Renal cortical epithelial cell (primary cell): ENCODE data around the gene TTC7B. TPM values are rescaled to one million over a fixed set of nuclear protein-coding genes. Genes with fewer than 3 reads are reported as not detected.
A peak's percentile ranks its signal among the peaks of the same experiment; 100 is the strongest.

Experiments used
- DNase-seq: peaks from one replicate; pipeline ENCODE4 v3.0.0-alpha.2; 2011; ENCODE audit warnings: low read depth
- total RNA-seq: library from RNA; depleted of rRNA; stranded (reverse); fragments of >200 nt; gene quantifications from 2 replicates; pipeline ENCODE4 v1.2.3, GENCODE V29; 2014

The TTC7B gene
- total RNA-seq, 1 donor from 2014 or later, result 27.1 TPM

DNA sequence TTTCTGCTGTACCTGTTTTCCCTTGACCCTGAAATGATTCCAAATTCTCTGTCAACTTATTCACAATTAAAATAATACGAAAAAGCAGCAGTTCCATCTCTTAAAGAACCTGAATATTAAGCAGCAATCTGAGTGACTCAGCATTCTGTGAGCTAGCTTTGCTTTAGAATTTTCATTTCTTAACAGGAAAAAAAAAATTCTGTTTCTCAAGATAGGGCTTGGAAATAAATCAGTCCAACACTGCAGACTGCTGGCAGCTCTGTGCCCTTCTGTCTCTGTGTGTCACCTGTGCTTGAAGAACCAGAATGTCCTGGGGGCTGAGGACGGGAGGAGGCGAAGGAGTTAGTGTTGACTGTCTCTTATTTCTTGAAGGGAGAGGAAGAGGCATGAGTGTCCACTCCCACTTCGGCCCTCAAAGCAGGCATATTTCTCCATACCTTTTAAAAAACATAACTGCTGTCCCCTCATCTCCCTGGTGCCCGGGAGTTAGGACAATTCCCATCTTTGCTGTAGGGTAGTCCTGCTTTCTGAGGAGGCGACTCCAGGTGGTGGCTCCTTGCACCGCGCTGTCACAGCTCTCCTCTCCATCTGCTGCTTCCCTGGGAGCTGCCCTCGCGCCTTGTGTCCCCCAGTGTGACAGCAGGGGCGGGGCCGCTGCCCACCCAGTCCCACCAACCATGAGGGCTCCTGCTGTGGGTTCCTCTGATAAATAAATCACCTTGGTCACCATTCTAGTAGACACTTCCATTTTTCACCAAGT is 216.3 kb downstream of the TTC7B start:
- DNase-seq, result peak; percentile 64

DNA sequence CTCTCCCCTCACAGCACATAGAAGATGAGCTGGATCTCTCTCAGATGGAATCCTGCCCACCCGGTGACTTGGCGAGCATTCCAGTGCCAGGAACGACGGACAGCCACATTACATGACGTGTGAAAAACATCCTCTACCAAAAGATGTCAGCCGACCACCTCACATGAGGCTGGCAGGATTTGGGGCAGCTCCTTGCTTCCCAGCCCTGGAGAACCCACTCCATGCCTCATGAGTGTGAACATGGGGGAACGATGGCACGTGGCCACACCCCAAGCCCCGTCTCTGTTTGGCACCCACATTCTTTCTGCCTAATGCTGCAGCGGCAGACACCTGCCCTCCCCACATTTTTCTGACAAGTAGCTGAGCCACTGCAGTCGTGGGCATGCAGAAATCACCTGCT is 216.9 kb downstream of the TTC7B start:
- no peak for DNase-seq

DNA sequence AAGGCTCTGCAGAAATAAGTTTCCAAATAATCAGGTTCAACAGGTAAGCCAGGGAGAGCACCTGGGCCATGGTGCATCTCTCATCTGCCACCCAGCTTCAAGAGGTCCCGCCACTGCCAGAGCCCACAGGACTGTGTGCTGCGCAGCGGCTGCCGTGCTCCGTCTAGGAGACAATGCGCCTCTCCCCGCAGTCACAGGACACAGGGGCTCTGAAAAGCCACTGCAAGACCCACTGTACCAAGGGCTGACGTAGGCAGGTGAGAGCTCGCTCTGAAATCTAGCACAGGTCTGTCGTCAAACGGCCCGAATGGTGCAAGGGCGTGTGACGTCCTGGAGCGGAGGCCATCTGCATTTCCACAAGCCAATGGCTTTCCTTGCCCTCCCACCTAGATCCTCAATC is 218.3 kb downstream of the TTC7B start:
- no peak for DNase-seq

DNA sequence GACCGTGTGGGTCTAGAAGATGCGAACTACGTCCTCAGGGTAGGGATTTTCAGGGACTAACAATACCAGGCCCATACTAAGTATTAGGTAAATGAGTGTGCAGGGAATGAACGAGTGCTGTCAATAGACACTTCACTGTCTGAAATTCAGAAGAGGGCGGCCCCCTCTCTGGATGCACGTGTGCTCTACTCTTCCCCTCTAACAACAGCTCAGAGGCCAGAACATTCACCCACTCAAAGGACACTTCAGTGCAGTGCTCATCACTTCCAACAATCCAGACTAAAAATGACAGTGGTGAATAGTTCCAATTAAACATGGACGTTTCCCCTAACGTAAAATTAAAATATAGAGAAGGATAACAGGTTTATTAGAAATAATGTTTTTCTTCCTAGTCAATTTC is 219.5 kb downstream of the TTC7B start:
- DNase-seq, result no peak

DNA sequence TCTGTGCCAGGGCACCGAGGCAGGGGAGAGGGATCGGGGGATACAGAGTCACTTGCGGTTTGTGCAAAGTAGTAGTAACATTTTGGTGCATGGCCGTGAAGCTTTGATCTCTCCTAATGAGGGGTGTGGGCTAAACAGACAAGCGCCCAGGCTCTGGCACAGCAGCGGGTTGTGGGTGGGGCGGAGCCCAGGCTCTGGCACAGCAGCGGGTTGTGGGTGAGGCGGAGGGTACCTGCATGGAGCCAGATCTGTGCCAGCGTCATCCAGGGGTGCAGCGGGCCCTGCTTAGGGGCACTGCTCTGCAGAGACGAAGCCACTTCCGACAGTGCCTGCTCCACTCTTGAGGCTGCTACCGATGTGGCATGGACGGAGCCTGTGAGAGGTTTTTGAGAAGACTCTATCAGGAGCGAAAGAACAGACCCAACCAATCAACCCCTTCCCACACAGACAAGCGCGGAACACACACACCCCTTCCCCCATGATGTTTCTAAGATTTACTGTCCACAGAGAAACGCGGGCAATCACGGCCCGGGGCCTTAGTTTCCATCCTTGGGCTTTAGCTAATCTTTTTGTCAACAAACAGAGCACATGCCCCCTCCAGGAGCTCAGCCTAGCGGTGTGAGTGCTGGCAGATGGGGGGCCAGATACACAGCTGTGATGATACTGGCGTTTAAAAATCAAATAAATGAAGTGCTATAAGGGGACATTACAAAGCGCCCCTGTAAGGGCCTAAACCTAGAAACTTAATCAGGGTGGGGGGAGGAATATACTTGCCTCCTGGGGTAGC is 222.8 kb downstream of the TTC7B start:
- DNase-seq, result no peak

DNA sequence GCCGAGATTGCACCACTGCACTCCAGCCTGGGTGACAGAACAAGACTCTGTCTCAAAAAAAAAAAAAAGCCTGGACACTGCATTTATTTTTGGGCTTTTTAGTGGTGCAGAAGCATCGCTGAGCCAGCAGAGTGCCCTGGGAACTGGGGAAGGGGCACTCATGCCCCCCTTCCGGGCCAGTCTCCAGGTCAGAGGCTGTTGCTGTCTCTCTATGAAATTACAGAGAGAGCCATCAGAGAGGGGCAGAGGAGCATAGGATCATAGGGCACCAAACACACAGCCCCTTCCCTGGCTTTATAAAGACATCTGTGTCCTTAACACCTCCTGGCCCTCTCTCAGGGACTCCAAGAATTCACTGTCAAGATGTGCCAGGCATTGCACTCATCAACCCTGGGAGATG is 223.6 kb downstream of the TTC7B start:
- no peak for DNase-seq

DNA sequence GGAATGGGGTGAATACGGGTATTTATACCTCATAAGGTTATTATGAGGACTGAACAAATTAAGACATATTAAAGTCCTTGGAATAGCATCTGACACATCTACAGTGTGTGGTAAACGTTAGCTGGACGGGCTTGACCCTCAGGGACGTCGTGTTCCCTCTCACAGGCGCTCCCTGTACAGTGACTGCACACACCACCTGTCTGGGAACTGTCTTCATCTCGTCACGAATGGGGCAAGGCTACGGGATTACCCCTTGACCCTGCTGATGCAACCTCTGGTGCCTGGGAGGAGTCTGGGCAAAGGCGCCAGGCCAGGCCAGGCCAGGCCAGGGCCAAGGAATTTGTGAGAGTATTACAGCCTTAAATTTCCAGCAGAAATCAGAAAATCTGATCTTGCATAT is 228.3 kb downstream of the TTC7B start:
- no peak for DNase-seq

DNA sequence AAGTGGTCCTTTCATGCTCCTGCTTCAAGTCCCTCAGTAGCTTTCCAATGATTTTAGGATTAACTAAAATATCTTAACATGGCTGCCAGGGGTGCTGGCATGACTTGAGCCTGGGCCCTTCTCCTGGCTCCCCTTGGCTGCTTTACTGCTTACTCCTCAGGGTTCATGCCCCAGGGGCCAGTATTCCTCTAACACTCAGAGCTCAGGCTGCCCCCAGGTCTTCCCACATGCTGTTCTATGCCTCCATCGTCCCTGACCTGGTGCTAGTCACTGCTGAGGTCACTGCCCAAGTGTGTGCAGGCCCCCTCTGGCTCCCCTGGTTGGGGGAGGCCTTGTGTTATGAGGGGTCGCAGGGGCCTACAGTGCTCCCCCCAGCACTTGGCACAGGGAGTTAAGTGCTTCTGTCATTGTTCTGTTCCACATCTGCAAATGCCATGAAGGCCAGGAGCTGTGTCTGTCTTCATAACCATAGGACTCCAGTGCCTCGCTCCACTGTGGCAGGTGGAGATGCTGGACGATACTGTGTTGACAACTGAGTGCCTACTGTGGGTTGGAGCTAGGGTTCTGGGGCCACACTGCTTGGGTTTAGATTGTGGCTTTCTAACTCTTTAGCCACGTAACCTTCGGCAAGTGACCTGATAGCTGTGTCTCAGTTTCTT is 228.8 kb downstream of the TTC7B start:
- DNase-seq, result no peak

DNA sequence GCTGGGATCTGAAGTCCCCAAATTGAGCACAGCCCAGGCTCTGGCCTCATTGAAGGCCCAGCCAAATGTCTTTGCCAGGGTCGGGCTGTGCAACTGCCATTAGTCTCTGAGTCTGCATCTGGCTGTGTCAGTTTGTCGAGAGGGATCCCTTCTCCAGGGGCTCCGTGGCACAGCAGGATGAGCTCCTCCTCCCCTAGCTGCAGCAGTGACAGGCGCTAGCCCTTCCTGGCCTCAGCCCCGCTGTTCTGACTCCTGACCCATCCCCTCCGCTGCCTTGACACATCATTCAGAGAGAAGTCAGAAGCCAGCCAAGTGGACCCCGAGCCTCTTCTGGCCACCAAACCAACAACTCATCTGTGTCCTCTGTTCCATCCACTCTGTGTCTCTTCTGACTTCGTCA is 231.1 kb downstream of the TTC7B start:
- DNase-seq, result no peak

DNA sequence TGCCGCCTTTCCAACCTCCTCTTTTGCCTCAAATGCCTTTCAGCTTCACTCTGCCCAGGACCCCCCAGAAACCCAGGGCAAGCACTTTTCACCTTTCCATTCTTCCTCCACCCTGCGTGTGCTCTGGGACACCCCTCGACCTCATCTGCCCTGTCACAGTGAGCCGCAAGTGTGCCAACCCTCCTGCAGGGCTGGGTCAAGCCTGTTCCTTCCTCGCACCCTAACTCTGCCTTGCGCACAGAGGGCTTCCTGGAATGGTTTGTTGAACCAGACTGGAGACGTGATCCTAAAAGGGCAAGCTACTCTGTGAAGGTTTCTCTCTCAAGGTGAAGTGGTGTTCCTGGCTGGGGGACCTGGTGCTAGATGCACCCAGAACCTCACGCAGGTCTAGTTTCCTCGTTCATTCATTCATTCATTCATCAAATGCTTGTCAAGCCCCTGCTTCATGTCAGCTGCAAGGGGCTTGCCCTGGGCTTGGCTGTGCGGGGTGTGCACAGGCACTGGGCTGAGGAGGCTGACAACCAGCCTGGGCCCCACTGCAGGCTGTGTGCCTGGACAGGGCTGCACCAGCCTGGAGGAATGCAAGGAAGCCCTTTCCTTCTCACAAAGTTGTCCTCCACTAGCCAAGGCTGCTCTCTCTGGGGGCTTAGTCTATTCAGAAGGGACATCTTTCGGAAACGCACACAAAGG is 232.2 kb downstream of the TTC7B start:
- no peak for DNase-seq

DNA sequence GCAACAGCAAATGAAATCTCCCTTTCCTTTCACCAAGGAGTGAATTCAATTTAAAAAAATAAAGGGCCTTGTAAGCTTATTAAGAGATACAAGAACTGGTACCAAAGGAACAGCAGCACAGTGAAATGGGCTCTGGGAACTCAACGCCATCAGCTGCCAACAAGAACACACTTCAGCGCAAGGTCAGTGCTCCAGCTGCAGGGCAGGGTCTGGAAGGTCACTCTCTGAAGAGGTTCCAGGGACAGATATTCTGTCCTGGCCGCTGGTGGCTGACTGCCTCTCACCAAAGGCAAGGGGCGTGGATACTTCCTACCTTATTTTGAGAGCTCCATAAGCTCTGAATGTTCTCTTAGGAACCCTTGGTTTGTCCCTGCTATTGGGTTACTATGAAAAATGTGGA is 232.8 kb downstream of the TTC7B start:
- no peak for DNase-seq

DNA sequence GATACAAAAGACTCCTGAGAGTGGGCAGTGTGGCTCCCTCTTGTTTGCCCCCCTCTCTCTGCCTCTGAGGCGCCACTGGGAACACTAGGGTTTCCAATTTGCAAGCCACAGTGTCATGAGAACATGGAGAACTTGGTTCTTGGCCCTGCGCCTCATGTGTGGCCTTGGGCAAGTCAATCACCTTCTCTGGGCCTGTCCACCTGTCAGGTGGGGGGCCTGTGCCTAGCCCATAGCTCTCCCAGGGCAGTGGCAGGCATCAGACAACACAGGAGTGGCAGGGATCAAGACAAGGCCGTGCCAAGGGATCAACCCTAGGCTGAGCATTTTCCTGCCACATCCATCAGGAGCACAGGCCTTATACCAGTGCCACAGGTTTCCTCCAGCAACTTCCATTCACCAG is 234.1 kb downstream of the TTC7B start:
- DNase-seq, result no peak

DNA sequence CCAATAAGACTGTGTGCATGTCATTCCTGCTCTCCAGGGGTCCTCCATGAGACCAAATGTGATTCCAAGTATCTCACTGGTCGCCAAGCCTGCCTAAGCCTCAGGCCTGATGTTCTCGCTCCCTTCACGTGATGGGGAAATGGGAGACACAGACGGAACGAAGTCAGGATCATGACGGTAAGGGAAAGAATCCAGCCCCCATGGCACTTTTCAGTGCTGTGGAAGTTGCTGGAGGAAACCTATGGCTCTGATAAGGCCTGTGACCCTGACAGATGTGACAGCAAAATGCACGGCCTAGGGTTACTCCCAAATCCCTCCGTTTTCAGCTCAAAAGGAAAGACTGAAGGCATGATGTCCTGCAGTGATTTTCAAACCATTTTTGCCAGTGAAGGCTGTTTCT is 234.5 kb downstream of the TTC7B start:
- no peak for DNase-seq

DNA sequence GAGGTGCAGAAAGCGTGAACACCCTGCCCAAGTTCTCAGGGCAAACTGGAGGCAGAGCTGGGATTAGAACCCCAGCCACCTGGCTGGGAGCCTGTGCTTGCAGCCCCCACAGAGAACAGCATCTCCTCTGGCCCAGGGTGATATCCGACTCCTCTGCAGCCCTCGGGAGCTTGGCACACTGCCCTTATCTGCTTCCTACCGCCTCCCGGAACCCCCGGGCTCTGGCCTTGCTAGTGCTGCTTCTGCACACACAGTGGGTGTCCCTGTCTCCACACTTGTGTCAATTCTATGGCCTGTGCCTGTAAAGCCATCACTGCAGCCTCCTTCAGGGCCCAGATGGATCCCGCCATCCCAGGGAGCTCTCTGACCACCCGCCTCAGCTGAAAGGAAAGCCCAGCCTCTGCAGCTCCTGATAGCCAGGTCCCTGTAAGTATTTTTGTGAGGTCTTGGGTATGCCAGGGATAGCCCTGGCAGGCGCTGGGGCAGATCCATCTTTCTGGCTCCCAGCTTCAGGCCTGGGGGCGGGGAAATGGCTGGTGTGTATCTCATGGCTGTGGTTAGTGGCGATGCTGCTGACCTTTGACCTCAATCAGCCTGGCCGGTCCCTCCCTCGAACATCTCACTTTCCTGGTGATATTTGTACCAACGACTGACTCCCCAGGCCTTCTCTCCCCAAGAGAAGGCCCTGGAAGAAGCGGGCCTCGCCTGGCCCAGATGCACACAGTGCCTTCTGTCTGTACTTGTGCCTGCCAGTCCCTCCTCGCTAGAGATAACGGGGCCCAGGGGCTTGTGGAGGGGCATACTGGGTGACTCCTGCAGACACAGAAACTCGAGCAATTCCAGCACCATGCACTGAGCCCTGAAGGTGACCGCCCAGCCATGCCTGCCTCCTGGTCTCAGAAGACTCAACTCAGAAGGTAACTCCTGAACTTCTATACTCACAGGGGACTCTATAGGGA is 235.6 kb downstream of the TTC7B start:
- DNase-seq, result no peak

DNA sequence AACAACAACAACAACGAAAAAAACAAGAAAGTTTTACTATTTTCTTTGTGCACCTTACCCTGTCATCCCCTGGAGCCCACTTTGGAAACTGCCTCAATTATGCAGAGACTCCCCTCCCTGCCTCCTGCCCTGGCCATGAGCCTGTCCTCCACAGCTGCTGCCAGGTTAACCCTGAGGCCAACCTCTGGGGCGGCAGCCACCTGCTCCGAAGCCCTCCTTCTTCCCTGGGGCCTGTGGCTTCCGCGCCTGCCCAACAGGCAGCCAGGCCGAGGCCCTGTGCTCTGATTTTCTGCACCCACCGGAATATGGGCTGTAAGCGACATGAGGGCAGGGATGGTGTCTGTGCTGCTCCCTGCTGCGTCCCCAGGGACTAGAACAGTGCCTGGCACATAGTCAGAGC is 236.4 kb downstream of the TTC7B start:
- no peak for DNase-seq

DNA sequence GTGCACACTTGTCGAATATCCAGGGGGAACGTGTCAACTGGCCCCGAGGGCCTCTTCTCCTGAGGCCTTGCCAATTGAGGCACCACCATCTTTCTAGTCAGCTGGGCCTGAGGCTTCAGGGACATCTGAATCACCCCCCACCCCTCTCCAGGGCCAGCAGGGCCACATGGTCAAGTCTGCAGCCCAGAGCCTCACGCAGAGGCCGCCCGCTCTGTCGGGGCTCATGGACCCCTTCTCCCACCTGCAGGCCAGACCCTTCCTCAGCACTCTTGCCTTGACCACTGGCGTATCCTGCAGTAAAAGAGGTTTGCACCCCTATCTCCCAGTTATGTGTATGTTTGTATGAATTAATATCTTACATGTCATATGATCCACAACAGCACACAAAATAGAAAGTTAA is 237.1 kb downstream of the TTC7B start:
- no peak for DNase-seq

DNA sequence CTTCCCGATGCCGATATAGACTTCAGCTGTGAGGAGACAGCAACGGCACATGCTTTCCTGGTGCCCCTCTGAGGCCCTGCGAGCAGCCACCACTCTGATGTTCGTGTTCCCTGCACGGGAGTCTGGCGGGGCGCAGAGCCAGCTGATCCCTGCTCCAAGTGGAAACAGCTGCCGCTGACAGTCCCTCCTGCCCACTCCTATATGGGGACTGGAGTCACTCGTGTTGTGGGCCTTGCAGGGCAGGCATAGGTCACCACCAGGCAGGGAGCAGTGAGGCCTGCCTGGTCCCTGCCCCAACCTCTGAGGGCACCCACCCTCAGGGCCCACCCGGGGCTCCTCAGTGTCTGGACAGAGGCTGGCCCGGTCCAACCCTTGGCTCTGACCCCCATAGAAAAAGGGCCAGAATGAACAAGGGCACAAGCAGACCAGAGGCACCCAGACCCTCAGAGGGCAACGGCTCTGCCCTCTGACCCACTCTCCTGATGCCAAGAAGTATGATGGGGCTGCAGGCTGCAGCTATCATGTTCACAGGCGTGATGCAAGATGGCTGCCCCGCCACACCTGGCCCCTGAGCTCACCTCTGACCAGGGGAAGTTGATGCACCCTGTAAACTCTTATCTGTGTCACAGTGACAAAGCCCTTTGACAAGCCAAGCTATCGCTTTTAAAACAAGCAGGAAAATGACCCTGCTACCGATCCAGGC is 237.8 kb downstream of the TTC7B start:
- no peak for DNase-seq

DNA sequence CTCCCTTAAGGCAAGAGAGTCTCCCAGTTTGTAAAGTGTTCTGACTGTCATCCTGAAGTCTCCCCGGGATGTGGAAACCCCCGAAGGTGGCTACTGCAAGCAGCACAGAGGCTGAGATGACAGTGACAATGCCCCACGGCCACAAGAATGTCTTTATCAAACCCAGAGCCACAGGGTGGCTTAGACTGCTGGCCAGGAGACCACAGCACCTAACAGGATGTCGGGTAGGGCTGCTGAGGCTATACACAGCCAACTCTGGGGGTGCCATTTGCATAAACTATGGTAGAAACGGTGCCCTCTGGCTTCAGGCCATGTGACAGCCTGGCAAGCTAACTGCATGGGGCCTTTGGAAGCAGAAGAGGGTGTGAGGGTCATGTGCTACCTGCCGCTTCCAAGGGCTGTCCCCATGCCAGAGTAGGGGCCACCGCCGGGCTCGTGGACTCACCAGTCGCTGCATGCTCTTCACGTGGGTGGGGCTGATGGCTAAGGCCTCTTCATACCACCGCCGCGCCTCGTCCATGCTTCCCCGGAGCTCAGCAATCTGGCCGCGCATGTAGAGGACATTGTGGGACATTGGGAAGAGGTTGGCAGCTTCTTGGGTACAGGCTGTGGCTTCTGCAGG is 238.5 kb downstream of the TTC7B start:
- no peak for DNase-seq

DNA sequence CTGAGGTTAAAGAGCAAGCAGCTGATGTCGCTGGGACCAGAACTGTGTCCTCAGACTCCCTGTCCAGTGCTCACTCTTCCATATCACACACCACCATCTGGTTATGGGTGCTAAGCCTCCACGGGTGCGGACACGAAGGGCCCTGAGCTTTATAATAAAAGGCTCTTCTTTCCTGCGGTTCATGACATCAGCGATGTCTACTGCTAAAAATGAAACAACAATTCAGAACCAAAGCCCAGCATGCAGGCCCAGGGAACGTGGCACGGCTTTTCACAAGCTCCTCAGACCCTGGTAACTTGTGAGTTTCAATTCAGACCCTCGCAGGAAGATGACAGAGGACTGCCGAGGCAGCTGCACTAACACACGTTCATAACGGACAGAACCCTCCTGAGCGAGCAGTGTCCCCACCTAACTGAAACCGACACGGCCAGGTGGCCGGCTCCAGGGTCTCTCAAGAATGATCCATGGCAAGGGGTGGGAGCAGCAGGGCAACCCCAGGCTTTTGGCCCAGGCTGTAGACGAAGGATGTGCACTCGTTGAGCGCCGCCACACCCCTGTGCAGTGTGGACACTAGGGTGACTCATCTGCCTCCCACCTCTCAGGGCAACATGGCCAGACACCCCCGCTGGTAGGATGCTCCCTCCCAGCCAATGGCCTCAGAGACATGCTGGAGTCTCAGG is 239.1 kb downstream of the TTC7B start:
- no peak for DNase-seq
